SJSA1 (cell line): ENCODE results near the gene HMMR. TPM values are rescaled to one million over a fixed set of nuclear protein-coding genes. Genes with fewer than 3 reads are reported as not detected.
"Not testable (repeated sequence)": the region's sequence is repeated elsewhere in the genome, so short reads cannot be mapped to it uniquely, and the experiment has no call there.

Experiments
- DNase-seq, 2 experiments: peaks; one replicate each; pipeline ENCODE4 v3.0.0-alpha.2; 2015 to 2020; ENCODE audit warnings: low spot score in 2 of 2, low read depth in 1 of 2
- H3K27ac ChIP-seq: fragments of 250-450 bp; sonication (Bioruptor Pico); 2 replicates; pipeline ENCODE4 v1.5.1; 2020; ENCODE audit warnings: mild to moderate bottlenecking, moderate library complexity
- H3K27me3 ChIP-seq: fragments of 250-450 bp; sonication (Bioruptor Pico); replicated peaks from 2 replicates; pipeline ENCODE4 v1.5.1; 2020; ENCODE audit warnings: mild to moderate bottlenecking, moderate library complexity
- H3K36me3 ChIP-seq: fragments of 250-450 bp; sonication (Bioruptor Pico); 2 replicates; pipeline ENCODE4 v1.5.1; 2020; ENCODE audit warnings: mild to moderate bottlenecking
- H3K4me1 ChIP-seq: fragments of 250-450 bp; sonication (Bioruptor Pico); replicated peaks from 2 replicates; pipeline ENCODE4 v1.6.1; 2021; ENCODE audit warnings: mild to moderate bottlenecking
- H3K4me3 ChIP-seq: fragments of 250-450 bp; sonication (Bioruptor Pico); 2 replicates; pipeline ENCODE4 v1.5.1; 2020; ENCODE audit warnings: mild to moderate bottlenecking
- H3K9me3 ChIP-seq: fragments of 250-450 bp; sonication (Bioruptor Pico); replicated peaks from 2 replicates; pipeline ENCODE4 v1.5.1; 2020; ENCODE audit warnings: mild to moderate bottlenecking
- total RNA-seq: library from RNA; depleted of rRNA; stranded (reverse); fragments of >200 nt; shearing (Covaris generic); gene quantifications from 2 replicates; pipeline ENCODE4 v1.2.3, GENCODE V29; 2014

Gene HMMR
- total RNA-seq, 1 experiment from 2014 or later = 119 TPM

DNA sequence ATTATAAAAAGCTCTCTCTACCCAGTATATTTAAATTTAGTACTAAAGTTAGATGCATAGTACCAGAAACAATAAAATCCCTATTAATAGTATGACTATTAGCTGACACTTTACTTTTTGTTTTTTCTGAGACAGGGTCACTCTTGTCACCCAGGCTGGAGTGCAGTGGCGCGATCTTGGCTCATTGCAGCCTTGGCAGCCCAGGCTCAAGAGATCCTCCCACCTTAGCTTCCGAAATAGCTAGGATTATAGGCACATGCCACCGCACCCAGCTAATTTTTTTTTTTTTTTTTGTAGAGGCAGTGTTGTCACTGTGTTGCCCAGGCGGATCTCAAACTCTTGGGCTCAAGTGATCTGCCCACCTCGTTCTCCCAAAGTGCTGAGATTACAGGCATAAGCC is 15.1 kb upstream of the HMMR start:
- no peak for DNase-seq
- H3K36me3 ChIP-seq = peaks cover 90% of the 10 kb centered on the region
- H3K9me3 ChIP-seq = no peaks in the 10 kb centered on the region
- H3K4me1 ChIP-seq = no peaks in the 10 kb centered on the region
- no peaks in the 10 kb centered on the region for H3K27me3 ChIP-seq
- no peak overlapping the region for H3K27ac ChIP-seq
- H3K4me3 ChIP-seq = no peak overlapping the region

DNA sequence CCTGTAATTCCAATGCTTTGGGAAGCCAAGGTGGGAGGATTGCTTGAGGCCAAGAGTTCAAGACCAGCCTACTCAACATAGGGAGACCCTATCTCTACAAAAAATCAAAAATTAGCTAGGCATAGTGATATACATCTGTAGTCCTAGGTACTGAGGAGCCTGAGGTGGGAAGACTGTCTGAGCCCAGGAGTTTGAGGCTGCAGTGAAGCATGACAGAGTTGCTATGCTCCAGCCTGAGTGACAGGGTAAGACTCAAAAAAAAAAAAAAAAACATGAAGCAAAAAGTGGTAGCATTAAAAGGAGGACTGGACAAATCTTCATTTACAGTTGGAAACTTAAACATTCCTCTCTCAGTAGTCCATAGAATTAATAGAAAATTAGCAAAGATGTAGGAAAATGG is 13.2 kb upstream of the HMMR start:
- Histone ChIP-seq H3K27ac (no peak overlapping the region), H3K4me3 (no peak overlapping the region), H3K27me3 (no peaks in the 10 kb centered on the region), H3K9me3 (no peaks in the 10 kb centered on the region), H3K4me1 (no peaks in the 10 kb centered on the region), H3K36me3 (peaks cover 87% of the 10 kb centered on the region)
- no peak for DNase-seq

DNA sequence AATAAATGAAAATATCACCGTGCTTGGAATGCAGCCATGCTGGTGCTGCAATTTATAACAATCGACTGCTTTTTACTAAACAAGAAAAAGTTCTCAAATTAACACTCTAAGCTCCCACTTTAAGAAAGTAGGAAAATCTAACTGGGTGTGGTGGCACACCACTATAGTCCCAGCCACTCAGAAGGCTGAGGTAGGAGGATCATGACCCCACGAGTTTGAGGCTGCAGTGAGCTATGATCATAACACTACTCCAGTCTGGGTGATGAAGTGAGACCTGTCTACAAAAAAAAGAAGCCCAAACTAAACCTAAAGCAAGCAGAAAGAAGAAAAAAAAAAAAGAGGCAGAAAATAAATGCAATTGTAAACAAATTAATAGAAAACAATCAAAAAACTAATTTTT is 12.6 kb upstream of the HMMR start:
- Histone ChIP-seq H3K36me3 (peaks cover 87% of the 10 kb centered on the region), H3K4me3 (no peak overlapping the region), H3K9me3 (no peaks in the 10 kb centered on the region), H3K4me1 (no peaks in the 10 kb centered on the region), H3K27me3 (no peaks in the 10 kb centered on the region), H3K27ac (no peak overlapping the region)
- DNase-seq = no peak

DNA sequence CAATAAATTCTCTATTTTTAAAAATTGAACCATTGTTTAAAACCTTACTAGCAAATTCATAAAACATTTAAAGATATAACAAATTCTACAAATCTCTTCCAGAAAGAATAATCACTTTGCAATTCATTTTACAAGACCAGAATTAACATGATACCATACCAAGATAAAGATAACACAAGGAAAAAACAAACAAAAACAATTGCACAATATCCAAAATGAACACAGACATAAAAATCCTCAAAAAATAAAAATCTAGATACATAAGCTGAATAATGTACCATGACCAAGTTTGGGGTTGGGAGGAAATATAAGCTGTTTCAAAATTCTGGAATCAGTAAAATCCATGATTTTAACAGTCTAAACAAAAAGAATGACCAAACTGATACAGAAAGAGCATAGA is 11.9 kb upstream of the HMMR start:
- H3K4me3 ChIP-seq = no peak overlapping the region
- no peak overlapping the region for H3K27ac ChIP-seq
- H3K27me3 ChIP-seq = no peaks in the 10 kb centered on the region
- no peaks in the 10 kb centered on the region for H3K4me1 ChIP-seq
- H3K9me3 ChIP-seq = no peaks in the 10 kb centered on the region
- peaks cover 86% of the 10 kb centered on the region for H3K36me3 ChIP-seq
- DNase-seq = no peak

DNA sequence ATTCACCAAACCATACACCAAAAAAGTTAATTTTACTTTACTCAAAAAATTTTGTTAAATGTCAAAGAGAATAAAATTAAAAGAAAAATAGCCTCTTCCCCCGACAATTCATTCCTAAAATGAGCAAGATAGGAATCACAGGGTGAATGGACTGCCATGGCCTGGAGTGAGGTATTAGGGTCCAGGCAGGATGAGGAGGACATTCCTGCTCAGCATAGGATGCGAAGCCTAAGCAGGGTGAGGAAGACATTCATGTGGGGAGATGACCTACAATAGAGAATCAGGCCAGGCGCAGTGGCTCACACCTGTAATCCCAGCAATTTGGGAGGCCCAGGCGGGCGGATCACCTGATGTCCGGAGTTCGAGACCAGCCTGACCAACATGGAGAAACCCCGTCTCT is 8.9 kb upstream of the HMMR start:
- no peak for DNase-seq
- Histone ChIP-seq H3K27me3 (no peaks in the 10 kb centered on the region), H3K4me1 (no peaks in the 10 kb centered on the region), H3K36me3 (peaks cover 88% of the 10 kb centered on the region), H3K4me3 (no peak overlapping the region), H3K27ac (no peak overlapping the region), H3K9me3 (no peaks in the 10 kb centered on the region)

DNA sequence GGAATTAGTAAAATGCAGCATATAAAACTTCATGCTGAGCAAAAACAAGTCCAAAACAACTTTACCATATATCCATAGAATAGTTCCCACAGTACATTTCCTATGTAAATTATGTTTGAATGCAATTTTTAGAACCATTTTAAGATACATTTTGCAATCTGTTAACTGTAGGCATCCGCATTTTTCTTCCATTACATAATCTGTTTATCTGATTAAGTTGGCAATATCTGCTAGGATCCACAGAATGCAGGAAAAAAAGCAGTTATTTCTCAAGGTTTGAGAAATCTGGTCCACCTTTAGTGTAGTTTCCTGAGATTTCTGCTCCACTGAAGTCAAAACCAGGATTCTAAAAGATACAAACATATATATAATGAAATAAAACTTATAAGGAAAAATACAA is 6.7 kb upstream of the HMMR start:
- peaks cover 68% of the 10 kb centered on the region for H3K36me3 ChIP-seq
- H3K27ac ChIP-seq = no peak overlapping the region
- no peaks in the 10 kb centered on the region for H3K27me3 ChIP-seq
- H3K4me3 ChIP-seq = no peak overlapping the region
- no peak for DNase-seq
- H3K9me3 ChIP-seq = no peaks in the 10 kb centered on the region
- H3K4me1 ChIP-seq = 0 out of 2 replicates have a peak, but pooled peaks cover 2% of the 10 kb centered on the region

DNA sequence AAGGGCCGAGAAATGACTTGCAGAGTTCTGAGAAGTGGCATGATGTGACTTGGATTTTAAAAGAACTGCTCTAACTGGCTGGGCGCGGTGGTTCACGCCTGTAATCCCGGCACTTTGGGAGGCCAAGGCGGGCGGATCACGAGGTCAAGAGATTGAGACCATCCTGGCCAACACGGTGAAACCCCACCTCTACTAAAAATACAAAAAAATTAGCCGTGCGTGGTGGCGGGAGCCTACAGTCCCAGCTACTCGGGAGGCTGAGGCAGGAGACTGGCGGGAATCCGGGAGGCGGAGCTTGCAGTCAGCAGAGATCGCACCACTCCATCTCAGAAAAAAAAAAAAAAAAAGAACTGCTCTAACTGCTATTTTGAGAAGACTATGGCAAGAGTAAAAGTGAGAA is 5.0 kb upstream of the HMMR start:
- not testable (repeated sequence) for H3K4me3 ChIP-seq, H3K27me3 ChIP-seq, DNase-seq, H3K27ac ChIP-seq, H3K9me3 ChIP-seq, H3K4me1 ChIP-seq
- H3K36me3 ChIP-seq = peaks cover 60% of the 10 kb centered on the region

DNA sequence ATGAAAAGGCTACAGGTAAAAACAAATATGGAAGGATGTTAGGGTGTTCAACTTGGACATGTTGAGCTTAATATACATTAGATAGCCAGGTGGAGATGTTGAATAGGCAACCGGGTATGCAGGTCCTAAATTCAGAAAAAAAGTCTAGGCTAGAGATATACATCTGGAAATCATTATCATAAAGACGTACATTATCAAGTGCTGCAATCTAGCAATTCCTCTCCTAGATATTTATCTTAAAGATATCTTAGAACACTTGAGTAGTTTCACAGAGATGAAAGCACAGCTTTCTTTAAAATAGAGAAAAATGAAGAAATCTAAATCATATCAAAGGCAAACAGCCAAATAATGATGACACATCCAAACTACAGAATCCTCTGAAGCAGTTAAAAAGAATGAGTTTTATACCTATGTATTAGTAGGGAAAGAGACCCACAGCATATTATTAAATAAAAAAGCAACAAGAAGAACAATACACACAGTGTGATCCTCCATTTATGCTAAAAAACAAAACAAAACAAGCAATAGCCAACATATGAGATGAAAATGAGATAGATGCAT is 4.3 kb upstream of the HMMR start:
- Histone ChIP-seq H3K27me3 (no peaks in the 10 kb centered on the region), H3K27ac (no peak overlapping the region), H3K9me3 (no peaks in the 10 kb centered on the region), H3K4me1 (0 out of 2 replicates have a peak, but pooled peaks cover 4% of the 10 kb centered on the region), H3K4me3 (no peak overlapping the region), H3K36me3 (peaks cover 58% of the 10 kb centered on the region)
- no peak for DNase-seq

DNA sequence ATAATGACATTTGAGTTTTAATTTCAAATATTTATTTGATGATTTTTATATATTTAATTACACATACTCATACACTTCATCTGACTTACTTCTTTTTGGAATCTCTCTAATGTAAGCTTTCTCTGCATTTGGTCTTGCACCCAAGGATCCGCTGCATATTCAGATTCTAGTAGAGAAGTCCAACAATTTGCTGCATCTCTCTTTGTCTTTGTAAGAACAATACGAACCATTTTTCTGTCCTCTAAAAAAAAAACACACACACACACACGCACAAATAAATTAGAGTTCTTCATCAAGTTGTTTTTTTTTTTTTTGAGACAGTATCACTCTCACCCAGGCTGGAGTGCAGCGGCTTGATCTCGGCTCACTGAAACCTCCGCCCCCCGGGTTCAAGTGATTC is 3.6 kb upstream of the HMMR start:
- no peak overlapping the region for H3K4me3 ChIP-seq
- no peak for DNase-seq
- H3K27ac ChIP-seq = no peak overlapping the region
- H3K4me1 ChIP-seq = peaks cover 6% of the 10 kb centered on the region
- H3K36me3 ChIP-seq = peaks cover 53% of the 10 kb centered on the region
- no peaks in the 10 kb centered on the region for H3K9me3 ChIP-seq
- no peaks in the 10 kb centered on the region for H3K27me3 ChIP-seq

DNA sequence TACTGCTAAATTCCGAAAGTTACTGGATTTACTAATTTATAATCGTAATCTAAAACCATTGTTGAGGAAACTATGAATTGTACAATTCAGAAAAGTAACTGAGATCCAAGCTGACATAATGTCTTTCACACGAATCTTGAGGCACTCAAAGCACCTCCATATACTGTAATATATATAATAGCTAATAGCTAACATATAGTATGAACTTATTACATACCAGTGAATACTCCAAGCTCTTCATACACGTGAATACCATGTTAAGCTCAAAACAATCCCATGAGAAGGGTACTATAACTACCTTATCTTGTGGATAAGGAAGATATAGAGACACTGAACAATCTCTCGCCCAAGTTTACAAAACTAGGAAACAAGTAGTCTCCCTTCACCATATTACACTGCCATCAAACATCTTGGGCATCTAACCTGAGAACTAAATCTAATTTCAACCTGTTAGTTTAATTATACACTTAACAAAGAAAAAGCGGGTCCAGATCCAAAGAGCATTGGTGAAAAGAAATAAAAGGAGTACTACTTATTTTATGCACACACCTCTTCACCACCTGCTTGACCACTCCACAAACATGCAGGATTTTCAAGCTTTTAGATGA is 1.6 kb upstream of the HMMR start:
- Histone ChIP-seq H3K27me3 (no peaks in the 10 kb centered on the region), H3K4me1 (peaks cover 18% of the 10 kb centered on the region), H3K27ac (peak overlapping the region; percentile 99; the same call in 1 of the 2 replicates), H3K9me3 (no peaks in the 10 kb centered on the region), H3K4me3 (peak overlapping the region; percentile 64), H3K36me3 (peaks cover 36% of the 10 kb centered on the region)
- no peak for DNase-seq

DNA sequence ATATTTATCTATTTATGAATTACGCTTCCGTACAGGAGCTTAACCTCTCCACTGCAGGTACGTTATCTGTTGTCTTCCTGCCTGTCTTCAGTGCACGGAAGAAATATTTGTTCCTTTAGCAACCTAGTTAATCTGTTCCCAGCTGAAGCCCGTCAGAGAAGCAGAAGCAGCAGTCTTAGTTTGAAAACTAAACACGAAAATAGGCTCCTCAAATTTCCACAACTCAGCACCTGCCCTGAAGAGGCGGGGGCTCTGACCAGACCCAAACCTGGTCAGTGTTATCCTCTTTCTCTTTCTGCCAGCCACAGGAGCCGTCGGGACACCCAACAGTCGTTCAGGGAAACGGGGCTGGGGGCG is 992 bp upstream of the HMMR start:
- Histone ChIP-seq H3K4me3 (peak overlapping the region; percentile 64), H3K27ac (peak overlapping the region; percentile 99), H3K27me3 (no peaks in the 10 kb centered on the region), H3K4me1 (peaks cover 18% of the 10 kb centered on the region), H3K9me3 (no peaks in the 10 kb centered on the region), H3K36me3 (peaks cover 38% of the 10 kb centered on the region)
- no peak for DNase-seq

DNA sequence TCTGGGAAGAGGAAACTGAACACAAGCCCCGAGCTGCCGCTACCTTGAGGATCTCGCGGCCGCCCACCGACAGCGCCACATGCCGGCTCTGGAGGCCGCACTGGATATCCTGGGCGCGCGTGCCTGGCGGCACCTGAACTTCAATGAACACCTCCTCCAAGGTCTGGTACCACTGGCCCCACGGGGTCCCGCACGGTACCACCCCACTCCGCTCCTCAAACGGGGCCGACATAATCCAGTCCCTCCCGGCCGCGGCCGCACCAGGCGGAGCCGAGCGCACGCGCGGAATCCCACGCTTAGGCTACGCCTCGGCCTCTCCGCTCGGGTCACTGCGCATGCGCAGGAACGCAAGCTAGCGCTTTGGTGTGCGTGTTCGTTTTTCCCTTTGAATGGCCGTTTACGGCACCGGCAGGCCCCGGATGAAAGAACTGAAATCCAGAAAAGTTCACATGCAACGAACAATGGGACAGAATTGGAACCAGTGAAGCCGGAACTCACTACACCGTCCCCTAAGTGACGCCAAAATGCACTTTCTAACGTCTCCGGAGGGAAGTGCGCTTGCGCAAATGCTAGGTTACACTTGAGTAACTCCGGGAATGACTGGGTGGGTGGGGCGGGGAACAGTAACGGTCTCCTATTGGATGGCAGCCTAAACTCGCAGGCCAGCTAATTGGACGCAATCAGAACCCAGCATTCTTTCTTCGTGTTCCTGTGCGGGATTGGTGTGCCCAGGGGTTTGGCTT is 442 bp upstream of the HMMR start, which contains the start of gene NUDCD2:
TSS of gene NUDCD2 (minus strand) at position 284 of the 743 bp plus-strand sequence. CDS start at position 232, 52 bp downstream.
- Histone ChIP-seq H3K27ac (peak within 1 kb of the TSS; percentile 99), H3K9me3 (no peaks in the 10 kb centered on the region), H3K36me3 (peaks cover 38% of the 10 kb centered on the region), H3K27me3 (no peaks in the 10 kb centered on the region), H3K4me3 (peak within 1 kb of the TSS; percentile 64), H3K4me1 (peaks cover 18% of the 10 kb centered on the region)
- DNase-seq = peak; percentile 99

DNA sequence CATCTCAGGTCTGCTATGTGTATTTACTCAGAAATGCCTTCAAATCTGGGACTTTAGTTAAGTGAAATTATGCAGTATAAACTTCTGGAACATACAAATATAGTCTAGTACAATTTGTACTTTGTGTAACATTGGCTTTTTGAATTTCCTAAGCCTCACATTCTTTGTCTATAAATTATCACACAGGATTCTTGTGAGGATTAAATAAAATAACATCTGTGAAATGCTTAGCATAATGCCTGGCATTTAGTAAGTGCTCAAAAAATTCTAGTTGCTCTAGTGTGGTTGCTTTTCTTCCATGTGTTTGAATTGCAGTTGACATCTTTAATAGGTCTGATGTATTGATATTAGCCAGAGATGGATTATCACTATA is 2.6 kb downstream of the HMMR start:
- peaks cover 47% of the 10 kb centered on the region for H3K36me3 ChIP-seq
- peak overlapping the region; percentile 99 for H3K27ac ChIP-seq
- DNase-seq = no peak

DNA sequence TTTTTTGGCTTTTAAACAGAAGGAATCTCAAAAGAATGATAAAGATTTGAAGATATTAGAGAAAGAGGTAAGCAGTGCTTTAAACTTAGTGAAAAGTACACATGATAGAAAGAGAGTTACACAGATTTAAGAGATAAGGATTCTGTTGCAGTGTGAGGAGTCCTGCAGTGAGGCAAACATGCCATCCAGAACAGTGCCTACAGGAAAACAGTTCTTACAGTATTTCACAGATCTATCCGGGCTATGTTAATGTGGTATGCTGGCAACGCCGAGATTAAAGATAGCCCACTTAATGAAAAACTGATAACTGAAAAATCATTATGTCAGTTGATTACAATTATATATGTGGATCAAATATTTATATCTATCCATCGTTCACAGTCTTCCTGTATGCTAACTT is 7.2 kb downstream of the HMMR start:
- DNase-seq = no peak
- Histone ChIP-seq H3K4me1 (peaks cover 5% of the 10 kb centered on the region), H3K9me3 (no peaks in the 10 kb centered on the region), H3K27ac (no peak overlapping the region), H3K27me3 (no peaks in the 10 kb centered on the region), H3K4me3 (no peak overlapping the region), H3K36me3 (peaks cover 79% of the 10 kb centered on the region)

More for the DNA sequence above, 2.6 kb downstream of the HMMR start:
- no peak overlapping the region for H3K4me3 ChIP-seq
- peaks cover 18% of the 10 kb centered on the region for H3K4me1 ChIP-seq
- no peaks in the 10 kb centered on the region for H3K9me3 ChIP-seq
- H3K27me3 ChIP-seq = no peaks in the 10 kb centered on the region
